Endothelial cell of umbilical vein (primary cell): Measurements from ENCODE around the gene DNAH6.

Experiments used
- CTCF ChIP-seq, 2 donors: IDR thresholded peaks; 1 replicate in 1 of 2; 2 replicates in 1 of 2; pipeline ENCODE4 v1.5.1; 2011; ENCODE audit warnings: low read length in 2 of 2, mild to moderate bottlenecking in 2 of 2, moderate library complexity in 2 of 2, control low read depth in 1 of 2, inconsistent platforms in 1 of 2, low read depth in 1 of 2; ENCODE audit not compliant: insufficient read depth in 1 of 2; ENCODE audit errors: extremely low read depth in 1 of 2
- EZH2 ChIP-seq: IDR thresholded peaks from 2 replicates; pipeline ENCODE4 v1.6.1; 2012; ENCODE audit warnings: borderline replicate concordance, low read depth, mild to moderate bottlenecking, moderate library complexity, low read length, inconsistent platforms; ENCODE audit not compliant: severe bottlenecking
- FOS ChIP-seq: IDR thresholded peaks from 2 replicates; pipeline ENCODE4 v1.6.1; 2011; ENCODE audit warnings: mild to moderate bottlenecking, low read length, moderate library complexity, borderline replicate concordance; ENCODE audit not compliant: insufficient read depth
- JUN ChIP-seq: IDR thresholded peaks from 2 replicates; pipeline ENCODE4 v1.6.1; 2011; ENCODE audit warnings: borderline replicate concordance, low read depth; ENCODE audit not compliant: insufficient read length, insufficient read depth
- MAX ChIP-seq: IDR thresholded peaks from 2 replicates; pipeline ENCODE4 v1.6.1; 2011; ENCODE audit not compliant: insufficient read depth, insufficient read length
- MYC ChIP-seq: IDR thresholded peaks from one replicate; pipeline ENCODE4 v1.6.1; 2011; ENCODE audit warnings: mild to moderate bottlenecking, low read depth, low read length
- POLR2A ChIP-seq: IDR thresholded peaks from 2 replicates; pipeline ENCODE4 v1.6.1; 2012; ENCODE audit warnings: low read depth, mild to moderate bottlenecking, control low read depth, low read length

- TF ChIP-seq CTCF (IDR thresholded peaks at IDR 0.05; ENCODE audit: extremely low read depth in 1 of 2, insufficient read depth in 1 of 2, low read depth in 1 of 2, low read length in 2 of 2) = no peak
- TF ChIP-seq FOS = no peak
- TF ChIP-seq POLR2A = no peak
- TF ChIP-seq JUN = no peak
- no peak for TF ChIP-seq MAX
- TF ChIP-seq EZH2 = no peak
- no peak for TF ChIP-seq MYC
These were observed 200.3 kb downstream of the DNAH6 start for GRCh38 chr2:84716564-84716963.
